Esophagus squamous epithelium (tissue), 5 donors: ENCODE data around the gene DLAT. TPM values are rescaled to one million over a fixed set of nuclear protein-coding genes. Genes with fewer than 3 reads are reported as not detected.

Experiments
- DNase-seq: peaks from one replicate; lab custom pipeline; 2025; lab: John Stamatoyannopoulos, UW
- H3K27ac ChIP-seq, 4 donors: fragments of 200-600 bp; sonication (generic); one replicate each; pipeline ENCODE4 v1.5.1; 2016 to 2019; ENCODE audit warnings: mild to moderate bottlenecking in 1 of 4
- H3K27me3 ChIP-seq, 4 donors: fragments of 200-600 bp; sonication (generic); 1 replicate in 3 of 4; 2 replicates in 1 of 4; pipeline versions ENCODE4 v1.5.1 to v1.6.0; 2017 to 2021; ENCODE audit warnings: antibody characterized with exemption in 1 of 4
- H3K36me3 ChIP-seq, 3 donors: fragments of 200-600 bp; sonication (generic); one replicate each; pipeline ENCODE4 v1.5.1; 2016 to 2019
- H3K4me1 ChIP-seq, 3 donors: fragments of 200-600 bp; sonication (generic); one replicate each; pipeline ENCODE4 v1.5.1; 2017 to 2019
- H3K4me3 ChIP-seq, 4 donors: fragments of 200-600 bp; sonication (generic); 1 replicate in 3 of 4; 2 replicates in 1 of 4; pipeline ENCODE4 v1.5.1; 2016 to 2019; ENCODE audit warnings: mild to moderate bottlenecking in 2 of 4, moderate library complexity in 1 of 4
- H3K9me3 ChIP-seq, 3 donors: fragments of 200-600 bp; sonication (generic); one replicate each; pipeline ENCODE4 v1.5.1; 2016 to 2019
- CTCF ChIP-seq, 6 experiments: fragments of 450-650 bp in 4 of 6; fragments of 200-600 bp in 2 of 6; sonication (generic) in 2 of 6; IDR thresholded peaks; one replicate each; pipeline ENCODE4 v1.5.1; 2016 to 2019; ENCODE audit warnings: antibody characterized with exemption in 6 of 6, mild to moderate bottlenecking in 4 of 6, moderate library complexity in 4 of 6
- POLR2A ChIP-seq, 4 donors: fragments of 450-650 bp; IDR thresholded peaks; one replicate each; pipeline ENCODE4 v1.6.1; 2017; ENCODE audit warnings: antibody characterized with exemption in 4 of 4, mild to moderate bottlenecking in 4 of 4, moderate library complexity in 3 of 4
- WGBS, 2 donors: methylation state at CpG; one replicate each; pipeline ENCODE4 v1.1.5; 2018; 5-methylcytosine and 5-hydroxymethylcytosine counted together
- intact Hi-C: fragments of 100-400 bp; cut with DNase I; formaldehyde crosslinking; loops from one replicate; pipeline ENCODE4 v1.15.0; 2022
- total RNA-seq, 4 donors: library from RNA; depleted of rRNA; stranded (reverse); fragments of >200 nt; gene quantifications; one replicate each; pipeline ENCODE4 v1.1.0, GENCODE V29; 2016
- donor health status: DM: yes; HTN: yes; CAD: no.

DLAT gene
- total RNA-seq, 4 donors from 2014 or later, result 28.9 to 56.5 (median 39.4) TPM

GRCh38 chr11:112049777-112050176 lies 24.6 kb downstream of the DLAT start:
- H3K4me3 ChIP-seq, result no peak overlapping the region
- no peaks in the 10 kb centered on the region for H3K9me3 ChIP-seq
- no peaks in the 10 kb centered on the region for H3K27me3 ChIP-seq
- peaks cover 0 to 17% (median 0%) of the 10 kb centered on the region in 3 donors for H3K4me1 ChIP-seq
- H3K27ac ChIP-seq, result no peak overlapping the region
- no peak for DNase-seq
- intact Hi-C loops, result no loop called here
- H3K36me3 ChIP-seq, result peaks cover 0 to 96% (median 22%) of the 10 kb centered on the region in 3 donors
- 36 to 44% methylated on average over 2 of the region's 2 CpGs for WGBS, 2 donors
- TF ChIP-seq POLR2A (IDR thresholded peaks at IDR 0.05) (no peak), CTCF (IDR thresholded peaks at IDR 0.05) (no peak)

DNA sequence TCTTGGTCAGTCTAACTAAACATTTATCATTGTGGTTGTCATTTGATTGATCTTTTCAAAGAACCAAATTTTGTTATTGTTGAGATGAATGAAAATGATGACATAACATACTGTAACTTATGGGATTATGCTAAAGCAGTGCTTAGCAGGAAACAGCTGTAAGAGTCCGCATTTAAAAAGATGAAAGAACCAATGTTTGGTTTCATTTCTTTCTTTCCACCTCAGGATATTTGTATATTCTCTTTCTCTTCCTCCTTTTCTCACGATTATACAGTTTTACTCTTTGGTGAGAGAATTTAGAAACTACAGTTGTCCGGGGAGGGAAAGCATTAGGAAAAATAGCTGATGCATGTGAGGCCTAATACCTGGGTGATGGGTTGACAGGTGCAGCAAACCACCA lies 25.5 kb downstream of the DLAT start:
- H3K27ac ChIP-seq, result no peak overlapping the region
- intact Hi-C loops, result no loop called here
- no peak for DNase-seq
- H3K4me3 ChIP-seq, result no peak overlapping the region
- no peaks in the 10 kb centered on the region for H3K27me3 ChIP-seq
- TF ChIP-seq CTCF (IDR thresholded peaks at IDR 0.05) (no peak), POLR2A (IDR thresholded peaks at IDR 0.05) (no peak)
- no peaks in the 10 kb centered on the region for H3K9me3 ChIP-seq
- WGBS, 2 donors, result 72 to 85% methylated on average over 3 of the region's 3 CpGs
- peaks cover 0 to 17% (median 0%) of the 10 kb centered on the region in 3 donors for H3K4me1 ChIP-seq
- peaks cover 0 to 96% (median 17%) of the 10 kb centered on the region in 3 donors for H3K36me3 ChIP-seq

GRCh38 chr11:112051768-112052167 lies 26.6 kb downstream of the DLAT start:
- DNase-seq, result no peak
- TF ChIP-seq CTCF (IDR thresholded peaks at IDR 0.05) (no peak), POLR2A (IDR thresholded peaks at IDR 0.05) (no peak)
- 83 to 85% methylated on average over 3 of the region's 3 CpGs for WGBS, 2 donors
- H3K4me1 ChIP-seq, result peaks cover 0 to 17% (median 0%) of the 10 kb centered on the region in 3 donors
- H3K27ac ChIP-seq, result no peak overlapping the region
- no peaks in the 10 kb centered on the region for H3K9me3 ChIP-seq
- no peak overlapping the region for H3K4me3 ChIP-seq
- intact Hi-C loops, result no loop called here
- peaks cover 0 to 96% (median 17%) of the 10 kb centered on the region in 3 donors for H3K36me3 ChIP-seq
- no peaks in the 10 kb centered on the region for H3K27me3 ChIP-seq

GRCh38 chr11:112057170-112057569 lies 32.0 kb downstream of the DLAT start:
- whole genome bisulfite sequencing, 2 donors, result 38 to 52% methylated on average over 4 of the region's 4 CpGs
- no peak for TF ChIP-seq POLR2A (IDR thresholded peaks at IDR 0.05)
- no peak for TF ChIP-seq CTCF (IDR thresholded peaks at IDR 0.05)
- intact Hi-C loops, result no loop called here

GRCh38 chr11:112058103-112058502 lies 32.9 kb downstream of the DLAT start:
- H3K27ac ChIP-seq, result no peak overlapping the region
- no peak for DNase-seq
- peaks cover 0 to 100% (median 16%) of the 10 kb centered on the region in 3 donors for H3K36me3 ChIP-seq
- H3K4me1 ChIP-seq, result no peaks in the 10 kb centered on the region
- TF ChIP-seq CTCF (IDR thresholded peaks at IDR 0.05) (no peak), POLR2A (IDR thresholded peaks at IDR 0.05) (no peak)
- H3K9me3 ChIP-seq, result no peaks in the 10 kb centered on the region
- no peak overlapping the region for H3K4me3 ChIP-seq
- H3K27me3 ChIP-seq, result no peaks in the 10 kb centered on the region
- WGBS, 2 donors, result 24 to 43% methylated on average over 1 of the region's 1 CpG
- intact Hi-C loops, result no loop called here

More at GRCh38 chr11:112057170-112057569, 32.0 kb downstream of the DLAT start:
- Histone ChIP-seq H3K27ac (no peak overlapping the region), H3K4me3 (no peak overlapping the region), H3K36me3 (peaks cover 0 to 100% (median 21%) of the 10 kb centered on the region in 3 donors), H3K4me1 (no peaks in the 10 kb centered on the region), H3K9me3 (no peaks in the 10 kb centered on the region), H3K27me3 (no peaks in the 10 kb centered on the region)
- no peak for DNase-seq
